Astrocyte (in vitro differentiated cells and primary cell): ENCODE data around the gene ULK4. TPM values are rescaled to one million over a fixed set of nuclear protein-coding genes. Genes with fewer than 3 reads are reported as not detected.
"Not testable (repeated sequence)": the region's sequence is repeated elsewhere in the genome, so short reads cannot be mapped to it uniquely, and the experiment has no call there.

Experiments used
- DNase-seq: peaks from one replicate; pipeline ENCODE4 v3.0.0-alpha.2; 2010; ENCODE audit warnings: low read depth
- FAIRE-seq: peaks from 2 replicates; lab custom pipeline; 2011; peaks lifted over from hg19 to GRCh38; lab: Jason Lieb, UNC
- H2AFZ ChIP-seq: 2 replicates; pipeline ENCODE4 v1.6.0; 2012; ENCODE audit warnings: low read depth, low read length, inconsistent platforms
- H3K27ac ChIP-seq: 2 replicates; pipeline ENCODE4 v1.5.1; 2011; ENCODE audit warnings: low read depth, low read length, inconsistent platforms
- H3K27me3 ChIP-seq: 2 replicates; pipeline ENCODE4 v1.6.0; 2011; ENCODE audit warnings: low read length, inconsistent platforms; ENCODE audit not compliant: insufficient read depth
- H3K36me3 ChIP-seq: 2 replicates; pipeline ENCODE4 v1.5.1; 2011; ENCODE audit warnings: low read length, inconsistent platforms; ENCODE audit not compliant: insufficient read depth
- H3K4me1 ChIP-seq: 2 replicates; pipeline ENCODE4 v1.5.1; 2011; ENCODE audit warnings: low read length, inconsistent platforms; ENCODE audit not compliant: insufficient read depth
- H3K4me2 ChIP-seq: 2 replicates; pipeline ENCODE4 v1.6.0; 2012; ENCODE audit warnings: low read length, inconsistent platforms
- H3K4me3 ChIP-seq: 2 replicates; pipeline ENCODE4 v1.5.1; 2011; ENCODE audit warnings: low read depth, mild to moderate bottlenecking, low read length, inconsistent platforms; ENCODE audit not compliant: insufficient read depth
- H3K79me2 ChIP-seq: 2 replicates; pipeline ENCODE4 v1.6.0; 2012; ENCODE audit warnings: mild to moderate bottlenecking, low read length, inconsistent platforms; ENCODE audit not compliant: insufficient read depth
- H3K9ac ChIP-seq: 2 replicates; pipeline ENCODE4 v1.6.0; 2012; ENCODE audit warnings: mild to moderate bottlenecking, low read length, inconsistent platforms
- H3K9me3 ChIP-seq: 2 replicates; pipeline ENCODE4 v1.5.1; 2012; ENCODE audit warnings: low read depth, mild to moderate bottlenecking, low read length, inconsistent platforms; ENCODE audit not compliant: insufficient read depth
- H4K20me1 ChIP-seq: 2 replicates; pipeline ENCODE4 v1.6.0; 2012; ENCODE audit warnings: low read length, inconsistent platforms; ENCODE audit not compliant: insufficient read depth
- H3K27ac Mint-ChIP-seq: one replicate; pipeline ENCODE4 v1.8.0; 2021; ENCODE audit warnings: mild to moderate bottlenecking, mixed read lengths; ENCODE audit not compliant: unreplicated experiment
- H3K27me3 Mint-ChIP-seq: one replicate; pipeline ENCODE4 v1.8.0; 2021; ENCODE audit warnings: low read depth, mixed read lengths; ENCODE audit not compliant: unreplicated experiment
- H3K36me3 Mint-ChIP-seq: one replicate; pipeline ENCODE4 v1.8.0; 2021; ENCODE audit warnings: low read depth, mixed read lengths; ENCODE audit not compliant: unreplicated experiment
- H3K4me1 Mint-ChIP-seq: one replicate; pipeline ENCODE4 v1.8.0; 2021; ENCODE audit warnings: low read depth, mixed read lengths; ENCODE audit not compliant: unreplicated experiment
- H3K4me3 Mint-ChIP-seq: one replicate; pipeline ENCODE4 v1.8.0; 2021; ENCODE audit warnings: mild to moderate bottlenecking, moderate library complexity, mixed read lengths; ENCODE audit not compliant: unreplicated experiment
- H3K9me3 Mint-ChIP-seq: one replicate; pipeline ENCODE4 v1.8.0; 2021; ENCODE audit warnings: mild to moderate bottlenecking, mixed read lengths; ENCODE audit not compliant: unreplicated experiment
- CTCF ChIP-seq: IDR thresholded peaks from 2 replicates; pipeline ENCODE4 v1.5.1; 2011; ENCODE audit warnings: low read depth, mild to moderate bottlenecking, inconsistent platforms, low read length, moderate library complexity; ENCODE audit not compliant: insufficient read depth
- EZH2 ChIP-seq: IDR thresholded peaks from 2 replicates; pipeline ENCODE4 v1.6.1; 2012; ENCODE audit warnings: mild to moderate bottlenecking, low read length, inconsistent platforms; ENCODE audit not compliant: insufficient read depth
- total RNA-seq: library from RNA; stranded (reverse); gene quantifications from 2 replicates; pipeline ENCODE4 v1.2.1, GENCODE V29; 2021

Gene ULK4
- total RNA-seq, 1 donor from 2014 or later, result 6.6 TPM

GRCh38 chr3:41565948-41566514, 395.9 kb downstream of the ULK4 start:
- no peak overlapping the region for H3K9ac ChIP-seq
- FAIRE-seq, result no peak
- no peaks in the 10 kb centered on the region for H3K79me2 ChIP-seq
- Mint-ChIP-seq H3K27me3 (peaks cover 3% of the 10 kb centered on the region), H3K4me3 (no peak overlapping the region), H3K9me3 (no peaks in the 10 kb centered on the region), H3K27ac (no peak overlapping the region), H3K4me1 (peaks cover 3% of the 10 kb centered on the region), H3K36me3 (peaks cover 13% of the 10 kb centered on the region)
- no peak overlapping the region for H3K4me2 ChIP-seq
- TF ChIP-seq EZH2, result no peak
- TF ChIP-seq CTCF, result no peak
- no peaks in the 10 kb centered on the region for H4K20me1 ChIP-seq
- no peak overlapping the region for H3K4me3 ChIP-seq
- H3K27ac ChIP-seq, result no peak overlapping the region
- H3K4me1 ChIP-seq, result no peaks in the 10 kb centered on the region
- no peak overlapping the region for H2AFZ ChIP-seq
- no peaks in the 10 kb centered on the region for H3K36me3 ChIP-seq
- no peaks in the 10 kb centered on the region for H3K27me3 ChIP-seq
- DNase-seq, result no peak
- H3K9me3 ChIP-seq, result no peaks in the 10 kb centered on the region

GRCh38 chr3:41565003-41565402, 396.9 kb downstream of the ULK4 start:
- no peaks in the 10 kb centered on the region for H3K9me3 ChIP-seq
- H3K4me2 ChIP-seq, result no peak overlapping the region
- H3K9ac ChIP-seq, result no peak overlapping the region
- H3K36me3 Mint-ChIP-seq, result peaks cover 15% of the 10 kb centered on the region
- H3K9me3 Mint-ChIP-seq, result no peaks in the 10 kb centered on the region
- H3K4me1 Mint-ChIP-seq, result peaks cover 3% of the 10 kb centered on the region
- H3K36me3 ChIP-seq, result no peaks in the 10 kb centered on the region
- H3K27me3 Mint-ChIP-seq, result peaks cover 3% of the 10 kb centered on the region
- no peaks in the 10 kb centered on the region for H4K20me1 ChIP-seq
- H2AFZ ChIP-seq, result no peak overlapping the region
- H3K4me1 ChIP-seq, result no peaks in the 10 kb centered on the region
- DNase-seq (no peak), FAIRE-seq (no peak)
- H3K4me3 Mint-ChIP-seq, result no peak overlapping the region
- peak overlapping the region; percentile 68 for H3K27ac Mint-ChIP-seq
- TF ChIP-seq CTCF (no peak), EZH2 (no peak)
- no peaks in the 10 kb centered on the region for H3K27me3 ChIP-seq
- no peak overlapping the region for H3K4me3 ChIP-seq
- no peak overlapping the region for H3K27ac ChIP-seq
- H3K79me2 ChIP-seq, result no peaks in the 10 kb centered on the region

- H4K20me1 ChIP-seq, H3K36me3 Mint-ChIP-seq, H3K9me3 Mint-ChIP-seq, H3K79me2 ChIP-seq, H3K36me3 ChIP-seq, H2AFZ ChIP-seq, DNase-seq, FAIRE-seq, H3K4me3 ChIP-seq, H3K9ac ChIP-seq, H3K4me3 Mint-ChIP-seq, H3K27me3 ChIP-seq, H3K4me1 ChIP-seq, H3K4me1 Mint-ChIP-seq, H3K27me3 Mint-ChIP-seq, H3K27ac Mint-ChIP-seq, H3K27ac ChIP-seq, H3K9me3 ChIP-seq, H3K4me2 ChIP-seq: not testable (repeated sequence)
Observed at GRCh38 chr3:41556245-41556644, 405.7 kb downstream of the ULK4 start.
